RWPE2 (cell line): ENCODE measurements around the gene CHCHD6.

Source experiments
- ATAC-seq: fragments of 200-7000 bp; cut with Tn5 transposase; 3 replicates; pipeline ENCODE4 v1.9.1; 2021; ENCODE audit warnings: low read depth
- DNase-seq: peaks from one replicate; pipeline ENCODE4 v3.0.0-alpha.2; 2020; ENCODE audit warnings: low spot score
- H3K27ac ChIP-seq: fragments of 450-650 bp; 2 replicates; pipeline ENCODE4 v1.5.1; 2017; ENCODE audit warnings: mild to moderate bottlenecking; ENCODE audit not compliant: poor library complexity, severe bottlenecking
- H3K27me3 ChIP-seq: fragments of 250-450 bp; sonication (Bioruptor Pico); 2 replicates; pipeline ENCODE4 v1.5.1; 2021; ENCODE audit warnings: mild to moderate bottlenecking, moderate library complexity; ENCODE audit not compliant: insufficient read depth, poor library complexity, severe bottlenecking
- H3K36me3 ChIP-seq: fragments of 250-450 bp; sonication (Bioruptor Pico); 2 replicates; pipeline ENCODE4 v1.5.1; 2020; ENCODE audit warnings: low read depth, mild to moderate bottlenecking, moderate library complexity
- H3K4me1 ChIP-seq: fragments of 250-450 bp; sonication (Bioruptor Pico); 2 replicates; pipeline ENCODE4 v1.5.1; 2021; ENCODE audit warnings: mild to moderate bottlenecking, moderate library complexity; ENCODE audit not compliant: insufficient read depth, poor library complexity, severe bottlenecking
- H3K4me3 ChIP-seq: fragments of 250-450 bp; sonication (Bioruptor Pico); 2 replicates; pipeline ENCODE4 v1.5.1; 2021; ENCODE audit warnings: mild to moderate bottlenecking, moderate library complexity; ENCODE audit not compliant: severe bottlenecking
- H3K9me3 ChIP-seq: fragments of 250-450 bp; sonication (Bioruptor Pico); 2 replicates; pipeline ENCODE4 v1.5.1; 2021; ENCODE audit warnings: mild to moderate bottlenecking, moderate library complexity; ENCODE audit not compliant: severe bottlenecking
- CTCF ChIP-seq: fragments of 450-650 bp; IDR thresholded peaks from one replicate; pipeline ENCODE4 v1.5.1; 2017; ENCODE audit warnings: mild to moderate bottlenecking, moderate library complexity; ENCODE audit not compliant: poor library complexity, severe bottlenecking

Gene CHCHD6

GRCh38 chr3:126971891-126972351, 267.9 kb downstream of the CHCHD6 start:
- ATAC-seq (no peak), DNase-seq (no peak)
- Histone ChIP-seq H3K27me3 (no peaks in the 10 kb centered on the region), H3K9me3 (peaks cover 10% of the 10 kb centered on the region), H3K4me3 (no peak overlapping the region), H3K4me1 (no peaks in the 10 kb centered on the region), H3K36me3 (no peaks in the 10 kb centered on the region), H3K27ac (no peak overlapping the region)
- no peak for TF ChIP-seq CTCF

GRCh38 chr3:126972866-126973265, 268.8 kb downstream of the CHCHD6 start:
- no peak for TF ChIP-seq CTCF
- no peaks in the 10 kb centered on the region for H3K36me3 ChIP-seq
- no peak overlapping the region for H3K27ac ChIP-seq
- H3K4me3 ChIP-seq = no peak overlapping the region
- ATAC-seq (no peak; the same call in 2 of the 3 replicates), DNase-seq (no peak)
- H3K27me3 ChIP-seq = no peaks in the 10 kb centered on the region
- no peaks in the 10 kb centered on the region for H3K4me1 ChIP-seq
- H3K9me3 ChIP-seq = peaks cover 10% of the 10 kb centered on the region

- no peak for ATAC-seq
- H3K9me3 ChIP-seq = peaks cover 10% of the 10 kb centered on the region
- no peak for TF ChIP-seq CTCF
- H3K27me3 ChIP-seq = no peaks in the 10 kb centered on the region
- H3K4me3 ChIP-seq = no peak overlapping the region
- no peak overlapping the region for H3K27ac ChIP-seq
- H3K36me3 ChIP-seq = no peaks in the 10 kb centered on the region
- DNase-seq = no peak
- H3K4me1 ChIP-seq = no peaks in the 10 kb centered on the region
Measured at GRCh38 chr3:126973814-126974213, 269.8 kb downstream of the CHCHD6 start.

DNA sequence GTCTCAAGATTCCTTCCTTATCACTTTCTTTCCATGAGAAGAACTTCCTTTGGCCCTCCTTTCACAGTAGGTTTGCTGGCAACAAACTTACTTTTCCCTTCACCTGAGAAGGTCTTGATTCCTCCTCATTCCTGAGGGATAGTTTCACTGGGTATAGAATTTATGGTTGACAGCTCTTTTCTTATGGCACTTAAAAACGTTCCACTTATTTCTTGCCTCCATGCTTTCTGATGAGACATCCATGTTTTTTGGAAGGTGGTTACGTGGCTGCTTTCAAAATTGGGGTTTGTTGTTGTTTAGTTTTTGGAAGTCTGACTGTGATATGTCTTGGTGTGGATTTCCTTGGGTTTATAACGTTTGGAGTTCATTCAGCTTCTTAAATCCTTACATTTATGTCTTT, 270.7 kb downstream of the CHCHD6 start:
- Histone ChIP-seq H3K27me3 (no peaks in the 10 kb centered on the region), H3K27ac (no peak overlapping the region), H3K4me1 (no peaks in the 10 kb centered on the region), H3K36me3 (no peaks in the 10 kb centered on the region), H3K9me3 (peaks cover 10% of the 10 kb centered on the region), H3K4me3 (no peak overlapping the region)
- TF ChIP-seq CTCF = no peak
- ATAC-seq (no peak), DNase-seq (no peak)

DNA sequence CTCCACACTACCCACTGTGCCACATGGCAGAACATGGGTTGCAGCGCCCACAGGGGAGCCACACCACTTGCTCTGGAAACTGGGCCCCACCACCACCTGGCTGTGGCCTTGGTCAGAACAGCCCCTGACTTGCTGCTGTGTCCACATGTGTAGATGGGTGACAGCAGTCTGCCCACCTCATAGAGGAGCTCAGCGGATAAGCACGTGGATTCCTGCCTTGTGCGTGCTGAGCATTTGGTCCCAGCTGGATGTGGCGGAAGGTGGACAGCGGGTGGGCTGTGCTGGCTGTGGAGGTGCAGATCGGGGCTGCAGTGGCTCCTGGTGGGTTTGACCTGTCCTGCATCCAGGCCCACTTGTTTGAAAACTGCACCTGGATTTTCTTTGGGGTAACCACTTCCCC, 272.9 kb downstream of the CHCHD6 start:
- no peak for TF ChIP-seq CTCF
- H3K4me3 ChIP-seq = no peak overlapping the region
- H3K9me3 ChIP-seq = peaks cover 10% of the 10 kb centered on the region
- no peaks in the 10 kb centered on the region for H3K4me1 ChIP-seq
- no peaks in the 10 kb centered on the region for H3K36me3 ChIP-seq
- H3K27ac ChIP-seq = no peak overlapping the region
- DNase-seq (no peak), ATAC-seq (no peak)
- no peaks in the 10 kb centered on the region for H3K27me3 ChIP-seq
